ENCODE data around the gene PRRT1B. TPM values are rescaled to one million over a fixed set of nuclear protein-coding genes. Genes with fewer than 3 reads are reported as not detected.
"Not testable (repeated sequence)": the region's sequence is repeated elsewhere in the genome, so short reads cannot be mapped to it uniquely, and the experiment has no call there.

Gene PRRT1B
- polyA plus RNA-seq, 1 donor: 0.10 TPM

GRCh38 chr9:131549186-131549585 is 3.9 kb downstream of the PRRT1B start:
- DNase-seq (ENCODE audit: low read depth): not testable (repeated sequence)

- DNase-seq (ENCODE audit: low read depth): not testable (repeated sequence)
These were observed 5.1 kb downstream of the PRRT1B start for GRCh38 chr9:131550465-131550864.

- DNase-seq (ENCODE audit: low read depth): no peak
These were observed 6.7 kb downstream of the PRRT1B start for GRCh38 chr9:131552030-131552429.

- DNase-seq (ENCODE audit: low read depth): no peak
These were observed 8.9 kb downstream of the PRRT1B start for GRCh38 chr9:131554087-131554842.

GRCh38 chr9:131554843-131555351 is 9.6 kb downstream of the PRRT1B start:
- DNase-seq (ENCODE audit: low read depth): no peak

GRCh38 chr9:131555841-131556673 is 10.7 kb downstream of the PRRT1B start:
- no peak for DNase-seq (ENCODE audit: low read depth)

- DNase-seq (ENCODE audit: low read depth): no peak
These were observed 12.7 kb downstream of the PRRT1B start for GRCh38 chr9:131557855-131558548.

GRCh38 chr9:131559421-131560000 is 14.2 kb downstream of the PRRT1B start:
- DNase-seq (ENCODE audit: low read depth): no peak

- no peak for DNase-seq (ENCODE audit: low read depth)
These were observed 17.0 kb downstream of the PRRT1B start for GRCh38 chr9:131562032-131562959.

- DNase-seq (ENCODE audit: low read depth): no peak
These were observed 20.0 kb downstream of the PRRT1B start for GRCh38 chr9:131565369-131565768.

GRCh38 chr9:131566158-131566557 is 20.8 kb downstream of the PRRT1B start:
- DNase-seq (ENCODE audit: low read depth): no peak

GRCh38 chr9:131567910-131568309 is 22.6 kb downstream of the PRRT1B start:
- no peak for DNase-seq (ENCODE audit: low read depth)

GRCh38 chr9:131574730-131575640 is 29.7 kb downstream of the PRRT1B start:
- no peak for DNase-seq (ENCODE audit: low read depth)

- no peak for DNase-seq (ENCODE audit: low read depth)
These were observed 30.9 kb downstream of the PRRT1B start for GRCh38 chr9:131575946-131576853.

GRCh38 chr9:131577005-131578000 is 32.0 kb downstream of the PRRT1B start:
- DNase-seq (ENCODE audit: low read depth): no peak

GRCh38 chr9:131578021-131578420 is 32.7 kb downstream of the PRRT1B start:
- no peak for DNase-seq (ENCODE audit: low read depth)

All from forelimb muscle (tissue), 1 donor.